Adrenal gland (tissue), 12 donors: ENCODE measurements around the gene MYNN. TPM values are rescaled to one million over a fixed set of nuclear protein-coding genes. Genes with fewer than 3 reads are reported as not detected.
A peak's percentile ranks its signal among the peaks of the same experiment; 100 is the strongest.

Experiments used
- DNase-seq, 7 donors: peaks; one replicate each; pipeline ENCODE4 v3.0.0-alpha.2; 2019 to 2020
- H3K27ac ChIP-seq, 5 donors: fragments of 200-600 bp; sonication (generic) in 4 of 5; 1 replicate in 3 of 5; 2 replicates in 2 of 5; pipeline versions ENCODE4 v1.5.1 to v1.8.0; 2016 to 2020; ENCODE audit warnings: mild to moderate bottlenecking in 1 of 5
- H3K27me3 ChIP-seq: fragments of 200-600 bp; 2 replicates; pipeline ENCODE4 v1.8.0; 2021
- H3K36me3 ChIP-seq, 2 donors: fragments of 200-600 bp; replicated peaks in 1 of 2; 1 replicate in 1 of 2; 2 replicates in 1 of 2; pipeline versions ENCODE4 v1.5.1 to v1.8.0; 2018 to 2022
- H3K4me1 ChIP-seq, 2 donors: fragments of 200-600 bp; replicated peaks in 1 of 2; 1 replicate in 1 of 2; 2 replicates in 1 of 2; pipeline versions ENCODE4 v1.5.1 to v1.8.0; 2018 to 2021
- H3K4me3 ChIP-seq, 4 donors: fragments of 200-600 bp; sonication (generic) in 3 of 4; one replicate each; pipeline ENCODE4 v1.5.1; 2016 to 2018
- H3K9me3 ChIP-seq, 3 donors: fragments of 200-600 bp; sonication (generic) in 1 of 3; replicated peaks in 1 of 3; 1 replicate in 2 of 3; 2 replicates in 1 of 3; pipeline versions ENCODE4 v1.5.1 to v1.8.0; 2016 to 2021
- CTCF ChIP-seq, 6 experiments: fragments of 450-650 bp in 4 of 6; fragments of 200-600 bp in 2 of 6; sonication (generic) in 1 of 6; IDR thresholded peaks; 1 replicate in 5 of 6; 2 replicates in 1 of 6; pipeline versions ENCODE4 v1.5.1 to v1.8.0; 2016 to 2021; ENCODE audit warnings: antibody characterized with exemption in 6 of 6, mild to moderate bottlenecking in 2 of 6, moderate library complexity in 1 of 6
- POLR2A ChIP-seq, 2 donors: fragments of 450-650 bp; IDR thresholded peaks; one replicate each; pipeline ENCODE4 v1.6.1; 2017; ENCODE audit warnings: antibody characterized with exemption in 2 of 2, mild to moderate bottlenecking in 2 of 2, moderate library complexity in 1 of 2
- WGBS, 4 donors: extraction: QIAGEN DNeasy Blood & Tissue Kit in 2 of 4; methylation state at CpG; one replicate each; pipeline versions ENCODE4 v1.1.5 to v1.1.7; 2013 to 2017; 5-methylcytosine and 5-hydroxymethylcytosine counted together
- intact Hi-C, 2 donors: fragments of 100-400 bp; cut with DNase I; formaldehyde crosslinking; loops; one replicate each; pipeline versions ENCODE4 v1.14.1 to v1.15.0; 2022 to 2023
- polyA plus RNA-seq, 3 donors: library from polyadenylated mRNA; stranded (reverse); fragments of 200-250 nt in 2 of 3; fragments of 350-450 nt in 1 of 3; fragmentation: Illumina TruSeq in 1 of 3; extraction: RNeasy Lipid Tissue Mini Kit (QIAGEN cat#74804) in 1 of 3; gene quantifications; one replicate each; pipeline ENCODE4 v1.2.3, GENCODE V29; 2013 to 2014
- total RNA-seq, 9 donors: library from RNA; depleted of rRNA in 4 of 9; stranded (reverse); fragments of >200 nt in 4 of 9; fragments of 120-200 nt in 1 of 9; fragmentation: NEBNext Ultra II Directional in 1 of 9; extraction: Animal tissue kit (Norgen Biotek cat#: 25700) in 1 of 9; gene quantifications; one replicate each; pipeline versions ENCODE4 v1.1.0 to v1.2.4, GENCODE V29; 2013 to 2023
- donor health status: healthy with polysubstance abuse.
- donor health status: Bipolar disorder and iron deficiency.
- donor health status: DM: yes; HTN: yes; CAD: no.
- donor health status: DM: no; HTN: no; CAD: no.
- donor health status: DM: no; HTN: no; CAD: no.
- donor health status: DM: yes; HTN: yes; CAD: no.

The MYNN gene
- total and polyA plus RNA-seq, 12 donors: 6.1 to 20.5 (median 11.0) TPM

- intact Hi-C loops: no loop called here
- peaks cover 3 to 9% of the 10 kb centered on the region in 2 donors for H3K4me1 ChIP-seq
- H3K27me3 ChIP-seq: no peaks in the 10 kb centered on the region
- no peak overlapping the region for H3K27ac ChIP-seq
- TF ChIP-seq CTCF (IDR thresholded peaks at IDR 0.05): no peak
- no peak for TF ChIP-seq POLR2A (IDR thresholded peaks at IDR 0.05)
- peaks cover 0 to 5% (median 0%) of the 10 kb centered on the region in 3 donors for H3K9me3 ChIP-seq
- WGBS, 4 donors: 57 to 66% (median 61%) methylated on average over 8 of the region's 8 CpGs
- DNase-seq: no peak
- H3K36me3 ChIP-seq: no peaks in the 10 kb centered on the region
- peak overlapping the region in 1 of 4 donors; percentile 59 for H3K4me3 ChIP-seq
Observed at GRCh38 chr3:169813278-169813677, 40.1 kb downstream of the MYNN start.

- WGBS, 4 donors: 60 to 73% (median 64%) methylated on average over 21 to 27 of the region's 27 CpGs
Observed at GRCh38 chr3:169813757-169814517, 40.7 kb downstream of the MYNN start.

GRCh38 chr3:169815590-169816150 lies 42.5 kb downstream of the MYNN start:
- Histone ChIP-seq H3K4me3 (no peak overlapping the region), H3K4me1 (peaks cover 3 to 9% of the 10 kb centered on the region in 2 donors), H3K27me3 (no peaks in the 10 kb centered on the region), H3K36me3 (no peaks in the 10 kb centered on the region), H3K27ac (no peak overlapping the region), H3K9me3 (peaks cover 0 to 5% (median 0%) of the 10 kb centered on the region in 3 donors)
- no peak for DNase-seq
- intact Hi-C loops: no loop called here
- 87 to 94% (median 91%) methylated on average over 4 of the region's 4 CpGs for WGBS, 4 donors
- no peak for TF ChIP-seq POLR2A (IDR thresholded peaks at IDR 0.05)
- no peak for TF ChIP-seq CTCF (IDR thresholded peaks at IDR 0.05)

More at GRCh38 chr3:169813757-169814517, 40.7 kb downstream of the MYNN start:
- intact Hi-C loops: no loop called here
- peaks cover 3 to 9% of the 10 kb centered on the region in 2 donors for H3K4me1 ChIP-seq
- peak in 2 of 6 experiments; percentile 12 to 24 for TF ChIP-seq CTCF (IDR thresholded peaks at IDR 0.05)
- no peak for TF ChIP-seq POLR2A (IDR thresholded peaks at IDR 0.05)
- H3K4me3 ChIP-seq: peak overlapping the region in 1 of 4 donors; percentile 59
- no peaks in the 10 kb centered on the region for H3K27me3 ChIP-seq
- H3K36me3 ChIP-seq: no peaks in the 10 kb centered on the region
- H3K27ac ChIP-seq: no peak overlapping the region
- H3K9me3 ChIP-seq: peaks cover 0 to 5% (median 0%) of the 10 kb centered on the region in 3 donors
- peak in 2 of 7 donors; percentile 10 to 19 for DNase-seq

GRCh38 chr3:169818316-169818715 lies 45.1 kb downstream of the MYNN start:
- Histone ChIP-seq H3K4me3 (no peak overlapping the region), H3K36me3 (no peaks in the 10 kb centered on the region), H3K27me3 (no peaks in the 10 kb centered on the region), H3K4me1 (no peaks in the 10 kb centered on the region), H3K9me3 (peaks cover 0 to 5% (median 0%) of the 10 kb centered on the region in 3 donors), H3K27ac (no peak overlapping the region)
- TF ChIP-seq POLR2A (IDR thresholded peaks at IDR 0.05): no peak
- no peak for TF ChIP-seq CTCF (IDR thresholded peaks at IDR 0.05)
- intact Hi-C loops: no loop called here
- 68 to 80% (median 72%) methylated on average over 2 of the region's 2 CpGs for WGBS, 4 donors
- DNase-seq: no peak
